OCI-LY3 (cell line): Measurements from ENCODE around the gene HS1BP3.

ENCODE experiments used
- H2AFZ ChIP-seq: fragments of 200-600, 300-600 bp; shearing (Covaris generic); 2 replicates; pipeline ENCODE4 v1.6.0; 2014; ENCODE audit warnings: antibody characterized with exemption, low read depth, low read length
- H3K27ac ChIP-seq: fragments of 200-600, 300-600 bp; sonication (generic); 2 replicates; pipeline ENCODE4 v1.5.1; 2014; ENCODE audit warnings: mild to moderate bottlenecking, low read length, moderate library complexity, mixed read lengths
- H3K27me3 ChIP-seq: fragments of 200-600, 300-600 bp; sonication (generic); 2 replicates; pipeline ENCODE4 v1.6.1; 2014; ENCODE audit warnings: low read depth, low read length, mixed read lengths
- H3K36me3 ChIP-seq: fragments of 200-600, 300-600 bp; sonication (generic); replicated peaks from 2 replicates; pipeline ENCODE3; 2014; ENCODE audit warnings: low read depth, low read length, mixed read lengths
- H3K4me1 ChIP-seq: fragments of 300-600, 200-600 bp; sonication (generic); 2 replicates; pipeline ENCODE4 v1.6.1; 2014; ENCODE audit warnings: low read length, mixed read lengths
- H3K4me2 ChIP-seq: fragments of 200-600, 300-600 bp; sonication (generic); 2 replicates; pipeline ENCODE4 v1.6.1; 2014; ENCODE audit warnings: low read length, mixed read lengths
- H3K4me3 ChIP-seq: fragments of 300-600, 200-600 bp; sonication (generic); 2 replicates; pipeline ENCODE4 v1.5.1; 2014; ENCODE audit warnings: antibody characterized with exemption, mild to moderate bottlenecking, low read length, moderate library complexity
- H3K79me2 ChIP-seq: fragments of 300-600, 200-600 bp; shearing (Covaris generic); 2 replicates; pipeline ENCODE4 v1.6.1; 2014; ENCODE audit warnings: mild to moderate bottlenecking, low read length, mixed read lengths
- H3K9ac ChIP-seq: fragments of 300-600, 200-600 bp; shearing (Covaris generic); 2 replicates; pipeline ENCODE4 v1.6.0; 2014; ENCODE audit warnings: mild to moderate bottlenecking, low read length, moderate library complexity
- H3K9me3 ChIP-seq: fragments of 200-600, 300-600 bp; shearing (Covaris generic); 2 replicates; pipeline ENCODE4 v1.6.1; 2014; ENCODE audit warnings: low read length, mixed read lengths; ENCODE audit not compliant: insufficient read depth
- H4K20me1 ChIP-seq: fragments of 200-600, 300-600 bp; sonication (generic); 2 replicates; pipeline ENCODE4 v1.6.1; 2016; ENCODE audit warnings: low read length, mixed read lengths; ENCODE audit not compliant: insufficient read depth
- CTCF ChIP-seq: fragments of 200-600, 300-600 bp; sonication (generic); IDR thresholded peaks from 2 replicates; pipeline ENCODE4 v1.5.1; 2014; ENCODE audit warnings: antibody characterized with exemption, low read length, low read depth
- EZH2phosphoT487 ChIP-seq: fragments of 200-600 bp; shearing (Covaris generic); IDR thresholded peaks from 2 replicates; pipeline ENCODE4 v1.6.1; 2018; ENCODE audit warnings: antibody characterized with exemption, mixed run types, low read depth

The HS1BP3 gene

GRCh38 chr2:20619624-20620024 is 31.3 kb downstream of the HS1BP3 start:
- H3K4me1 ChIP-seq: peaks cover under 1% of the 10 kb centered on the region
- TF ChIP-seq EZH2phosphoT487: no peak
- TF ChIP-seq CTCF: no peak
- no peaks in the 10 kb centered on the region for H4K20me1 ChIP-seq
- no peak overlapping the region for H3K4me2 ChIP-seq
- no peaks in the 10 kb centered on the region for H3K27me3 ChIP-seq
- H2AFZ ChIP-seq: no peak overlapping the region
- H3K9ac ChIP-seq: no peak overlapping the region
- no peaks in the 10 kb centered on the region for H3K9me3 ChIP-seq
- no peaks in the 10 kb centered on the region for H3K79me2 ChIP-seq
- no peak overlapping the region for H3K27ac ChIP-seq
- no peaks in the 10 kb centered on the region for H3K36me3 ChIP-seq
- no peak overlapping the region for H3K4me3 ChIP-seq

- H4K20me1 ChIP-seq: no peaks in the 10 kb centered on the region
- H3K9me3 ChIP-seq: no peaks in the 10 kb centered on the region
- no peaks in the 10 kb centered on the region for H3K79me2 ChIP-seq
- no peak overlapping the region for H3K9ac ChIP-seq
- H3K27ac ChIP-seq: no peak overlapping the region
- no peak overlapping the region for H3K4me2 ChIP-seq
- peaks cover 7% of the 10 kb centered on the region for H3K4me1 ChIP-seq
- H3K27me3 ChIP-seq: no peaks in the 10 kb centered on the region
- no peaks in the 10 kb centered on the region for H3K36me3 ChIP-seq
- no peak overlapping the region for H3K4me3 ChIP-seq
- TF ChIP-seq CTCF (no peak), EZH2phosphoT487 (no peak)
- no peak overlapping the region for H2AFZ ChIP-seq
Measured at GRCh38 chr2:20618886-20619521, 31.9 kb downstream of the HS1BP3 start.

- TF ChIP-seq EZH2phosphoT487: no peak
- Histone ChIP-seq H3K36me3 (no peaks in the 10 kb centered on the region), H3K9ac (no peak overlapping the region), H3K79me2 (no peaks in the 10 kb centered on the region), H3K27ac (no peak overlapping the region), H3K4me3 (no peak overlapping the region), H2AFZ (no peak overlapping the region), H3K4me2 (no peak overlapping the region), H3K4me1 (peaks cover 8% of the 10 kb centered on the region), H3K27me3 (no peaks in the 10 kb centered on the region), H3K9me3 (no peaks in the 10 kb centered on the region), H4K20me1 (no peaks in the 10 kb centered on the region)
Measured at GRCh38 chr2:20618468-20618885, 32.4 kb downstream of the HS1BP3 start.

- Histone ChIP-seq H3K79me2 (no peaks in the 10 kb centered on the region), H3K4me3 (no peak overlapping the region), H3K9ac (no peak overlapping the region), H3K4me2 (no peak overlapping the region), H3K27me3 (no peaks in the 10 kb centered on the region), H3K27ac (no peak overlapping the region), H4K20me1 (no peaks in the 10 kb centered on the region), H3K4me1 (peaks cover 8% of the 10 kb centered on the region), H3K9me3 (no peaks in the 10 kb centered on the region), H2AFZ (no peak overlapping the region), H3K36me3 (no peaks in the 10 kb centered on the region)
- TF ChIP-seq CTCF: no peak
- no peak for TF ChIP-seq EZH2phosphoT487
Measured at GRCh38 chr2:20617892-20618467, 32.9 kb downstream of the HS1BP3 start.
